ENCODE measurements around the gene CCDC86.
"Not testable (repeated sequence)": the region's sequence is repeated elsewhere in the genome, so short reads cannot be mapped to it uniquely, and the experiment has no call there.

The CCDC86 gene

DNA sequence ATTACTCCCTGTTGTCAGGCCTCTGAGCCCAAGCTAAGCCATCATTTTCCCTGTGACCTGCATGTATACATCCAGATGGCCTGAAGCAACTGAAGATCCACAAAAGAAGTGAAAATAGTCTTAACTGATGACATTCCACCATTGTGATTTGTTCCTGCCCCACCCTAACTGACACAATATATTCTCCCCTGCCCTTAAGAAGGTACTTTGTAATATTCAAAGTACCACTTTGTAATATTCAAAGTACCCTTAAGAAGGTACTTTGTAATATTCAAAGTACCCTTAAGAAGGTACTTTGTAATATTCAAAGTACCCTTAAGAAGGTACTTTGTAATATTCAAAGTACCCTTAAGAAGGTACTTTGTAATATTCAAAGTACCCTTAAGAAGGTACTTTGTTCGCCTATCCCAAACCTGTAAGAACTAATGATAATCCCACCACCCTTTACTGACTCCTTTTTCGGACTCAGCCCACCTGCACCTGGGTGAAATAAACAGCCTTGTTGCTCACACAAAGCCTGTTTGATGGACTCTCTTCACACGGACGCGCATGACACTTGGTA is 18.1 kb upstream of the CCDC86 start:
- not testable (repeated sequence) for H4K8ac ChIP-seq (ENCODE audit: low read depth, low read length)
- WGBS (ENCODE audit: extremely low coverage, insufficient coverage, insufficient read length) = no CpG with 5 or more reads among the region's 5 CpGs

DNA sequence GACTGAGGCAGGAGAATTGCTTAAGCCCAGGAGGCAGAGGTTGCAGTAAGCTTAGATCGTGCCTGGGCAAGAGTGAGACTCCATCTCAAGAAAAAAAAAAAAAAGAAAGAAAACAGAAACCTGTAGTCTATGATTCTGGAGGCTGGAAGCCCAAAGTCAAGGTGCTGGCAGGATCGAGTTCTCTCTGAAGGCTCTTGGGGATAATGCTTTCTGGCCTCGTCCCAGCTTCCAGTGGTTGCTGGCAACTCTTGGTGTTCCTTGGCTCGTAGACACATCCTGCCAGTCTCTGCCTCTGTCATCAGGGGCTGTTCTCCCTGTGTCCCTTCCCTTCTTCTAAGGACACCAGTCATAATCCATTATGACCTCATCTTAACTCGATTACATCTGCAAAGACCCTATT is 16.8 kb upstream of the CCDC86 start:
- Histone ChIP-seq H2AK5ac (ENCODE audit: low read length) (no peak overlapping the region), H2BK12ac (ENCODE audit: low read length) (no peak overlapping the region), H2BK5ac (ENCODE audit: low read depth, low read length, poor library complexity) (no peak overlapping the region), H3K27ac (ENCODE audit: low read depth, low read length) (no peak overlapping the region), H4K8ac (ENCODE audit: low read depth, low read length) (no peak overlapping the region), H3K9me3 (ENCODE audit: insufficient read depth, low read depth, low read length) (no peaks in the 10 kb centered on the region), H3K79me2 (ENCODE audit: control insufficient read depth, insufficient read depth, low read length, poor library complexity) (no peaks in the 10 kb centered on the region), H3K23ac (ENCODE audit: low read length) (no peak overlapping the region), H3K27me3 (ENCODE audit: insufficient read depth, low read length) (no peaks in the 10 kb centered on the region), H3K36me3 (ENCODE audit: control insufficient read depth in 1 of 2, insufficient read depth in 2 of 2, low read length in 2 of 2) (no peaks in the 10 kb centered on the region), H3K18ac (ENCODE audit: low read length) (no peak overlapping the region), H3K79me1 (ENCODE audit: low read length) (peaks cover 2% of the 10 kb centered on the region), H2BK120ac (ENCODE audit: insufficient read depth, low read length, poor library complexity) (no peak overlapping the region), H3K9ac (ENCODE audit: low read length) (no peak overlapping the region), H3K4me3 (ENCODE audit: low read depth, low read length) (no peak overlapping the region), H4K91ac (ENCODE audit: low read depth, low read length) (no peak overlapping the region), H3K4me2 (ENCODE audit: low read length) (no peak overlapping the region), H3K14ac (ENCODE audit: low read length) (no peak overlapping the region), H3K4ac (ENCODE audit: low read depth, low read length) (no peak overlapping the region), H3K4me1 (ENCODE audit: control insufficient read depth in 1 of 2, insufficient read depth in 2 of 2, low read length in 2 of 2) (no peaks in the 10 kb centered on the region), H4K12ac (ENCODE audit: low read depth, low read length) (no peak overlapping the region), H2AFZ (ENCODE audit: insufficient read depth, low read length, poor library complexity) (no peak overlapping the region)
- no CpG with 5 or more reads among the region's 5 CpGs for WGBS (ENCODE audit: extremely low coverage, insufficient coverage, insufficient read length)
- no peak for DNase-seq

More for the DNA sequence above, 18.1 kb upstream of the CCDC86 start:
- not testable (repeated sequence) for H3K36me3 ChIP-seq (ENCODE audit: control insufficient read depth in 1 of 2, insufficient read depth in 2 of 2, low read length in 2 of 2); H3K23ac ChIP-seq (ENCODE audit: low read length); H3K9me3 ChIP-seq (ENCODE audit: insufficient read depth, low read depth, low read length); H3K4ac ChIP-seq (ENCODE audit: low read depth, low read length); H3K9ac ChIP-seq (ENCODE audit: low read length); H3K4me3 ChIP-seq (ENCODE audit: low read depth, low read length); H2BK5ac ChIP-seq (ENCODE audit: low read depth, low read length, poor library complexity); H3K27me3 ChIP-seq (ENCODE audit: insufficient read depth, low read length); H3K27ac ChIP-seq (ENCODE audit: low read depth, low read length); H3K14ac ChIP-seq (ENCODE audit: low read length); H2AK5ac ChIP-seq (ENCODE audit: low read length); DNase-seq; H2BK12ac ChIP-seq (ENCODE audit: low read length); H3K18ac ChIP-seq (ENCODE audit: low read length); H3K79me2 ChIP-seq (ENCODE audit: control insufficient read depth, insufficient read depth, low read length, poor library complexity); H2BK120ac ChIP-seq (ENCODE audit: insufficient read depth, low read length, poor library complexity); H3K4me2 ChIP-seq (ENCODE audit: low read length); H3K4me1 ChIP-seq (ENCODE audit: control insufficient read depth in 1 of 2, insufficient read depth in 2 of 2, low read length in 2 of 2); H3K79me1 ChIP-seq (ENCODE audit: low read length); H4K12ac ChIP-seq (ENCODE audit: low read depth, low read length); H2AFZ ChIP-seq (ENCODE audit: insufficient read depth, low read length, poor library complexity)
- peak overlapping the region; percentile 10 for H4K91ac ChIP-seq (ENCODE audit: low read depth, low read length)

- Histone ChIP-seq H3K36me3 (ENCODE audit: control insufficient read depth in 1 of 2, insufficient read depth in 2 of 2, low read length in 2 of 2) (no peaks in the 10 kb centered on the region), H3K9me3 (ENCODE audit: insufficient read depth, low read depth, low read length) (no peaks in the 10 kb centered on the region), H3K18ac (ENCODE audit: low read length) (no peak overlapping the region), H3K27ac (ENCODE audit: low read depth, low read length) (no peak overlapping the region), H4K91ac (ENCODE audit: low read depth, low read length) (peak overlapping the region; percentile 58), H3K4me3 (ENCODE audit: low read depth, low read length) (no peak overlapping the region), H4K8ac (ENCODE audit: low read depth, low read length) (no peak overlapping the region), H3K4ac (ENCODE audit: low read depth, low read length) (peak overlapping the region; percentile 12), H3K4me2 (ENCODE audit: low read length) (no peak overlapping the region), H3K23ac (ENCODE audit: low read length) (no peak overlapping the region), H2BK120ac (ENCODE audit: insufficient read depth, low read length, poor library complexity) (no peak overlapping the region), H2AFZ (ENCODE audit: insufficient read depth, low read length, poor library complexity) (no peak overlapping the region), H3K79me1 (ENCODE audit: low read length) (peaks cover 2% of the 10 kb centered on the region), H2BK12ac (ENCODE audit: low read length) (no peak overlapping the region), H2BK5ac (ENCODE audit: low read depth, low read length, poor library complexity) (no peak overlapping the region), H2AK5ac (ENCODE audit: low read length) (no peak overlapping the region), H3K14ac (ENCODE audit: low read length) (no peak overlapping the region), H3K79me2 (ENCODE audit: control insufficient read depth, insufficient read depth, low read length, poor library complexity) (no peaks in the 10 kb centered on the region), H3K4me1 (ENCODE audit: control insufficient read depth in 1 of 2, insufficient read depth in 2 of 2, low read length in 2 of 2) (no peaks in the 10 kb centered on the region), H4K12ac (ENCODE audit: low read depth, low read length) (no peak overlapping the region), H3K9ac (ENCODE audit: low read length) (no peak overlapping the region), H3K27me3 (ENCODE audit: insufficient read depth, low read length) (no peaks in the 10 kb centered on the region)
- no peak for DNase-seq
- WGBS (ENCODE audit: extremely low coverage, insufficient coverage, insufficient read length) = no CpG with 5 or more reads among the region's 6 CpGs
Observed at GRCh38 chr11:60825790-60826189, 16.1 kb upstream of the CCDC86 start.

DNA sequence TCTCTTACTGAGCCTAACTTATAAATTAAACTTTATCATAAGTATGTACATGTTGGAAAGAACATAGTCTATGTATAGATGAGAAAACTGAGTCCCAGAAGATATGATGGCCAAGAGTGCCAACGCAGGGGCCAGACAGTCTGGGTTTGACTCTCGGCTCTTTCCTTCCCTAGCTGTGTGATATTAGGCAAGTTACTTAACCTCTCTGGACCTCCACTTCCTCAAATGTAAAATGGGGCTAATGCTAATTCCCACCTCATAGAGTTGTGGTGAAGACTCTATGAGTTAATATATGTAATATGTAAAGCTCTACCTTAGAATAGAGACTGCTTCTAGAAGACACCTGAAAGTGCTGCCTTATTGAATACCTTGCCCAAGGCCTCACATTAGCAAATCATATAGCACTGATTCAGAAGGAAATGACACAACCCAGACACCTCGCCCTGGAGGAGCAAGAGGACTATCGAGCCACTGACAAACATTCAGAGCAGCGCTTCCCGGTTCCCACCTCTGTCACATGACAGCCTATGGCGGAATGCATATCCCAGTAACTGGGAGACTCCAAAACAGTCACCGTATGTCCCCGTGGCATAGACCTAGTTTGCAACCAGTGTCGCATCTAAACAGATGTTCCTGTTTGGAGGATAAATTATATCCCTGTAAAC is 11.3 kb upstream of the CCDC86 start:
- Histone ChIP-seq H3K9me3 (ENCODE audit: insufficient read depth, low read depth, low read length) (no peaks in the 10 kb centered on the region), H3K23ac (ENCODE audit: low read length) (no peak overlapping the region), H3K18ac (ENCODE audit: low read length) (no peak overlapping the region), H3K79me1 (ENCODE audit: low read length) (peaks cover 2% of the 10 kb centered on the region), H3K4me1 (ENCODE audit: control insufficient read depth in 1 of 2, insufficient read depth in 2 of 2, low read length in 2 of 2) (no peaks in the 10 kb centered on the region), H3K4ac (ENCODE audit: low read depth, low read length) (no peak overlapping the region), H3K14ac (ENCODE audit: low read length) (no peak overlapping the region), H3K27me3 (ENCODE audit: insufficient read depth, low read length) (no peaks in the 10 kb centered on the region), H2AK5ac (ENCODE audit: low read length) (no peak overlapping the region), H3K79me2 (ENCODE audit: control insufficient read depth, insufficient read depth, low read length, poor library complexity) (no peaks in the 10 kb centered on the region), H4K12ac (ENCODE audit: low read depth, low read length) (no peak overlapping the region), H4K8ac (ENCODE audit: low read depth, low read length) (no peak overlapping the region), H2BK5ac (ENCODE audit: low read depth, low read length, poor library complexity) (no peak overlapping the region), H2BK120ac (ENCODE audit: insufficient read depth, low read length, poor library complexity) (no peak overlapping the region), H3K9ac (ENCODE audit: low read length) (no peak overlapping the region), H3K4me3 (ENCODE audit: low read depth, low read length) (no peak overlapping the region), H3K27ac (ENCODE audit: low read depth, low read length) (no peak overlapping the region), H3K36me3 (ENCODE audit: control insufficient read depth in 1 of 2, insufficient read depth in 2 of 2, low read length in 2 of 2) (no peaks in the 10 kb centered on the region), H2AFZ (ENCODE audit: insufficient read depth, low read length, poor library complexity) (no peak overlapping the region), H4K91ac (ENCODE audit: low read depth, low read length) (no peak overlapping the region), H3K4me2 (ENCODE audit: low read length) (peak overlapping the region; percentile 28), H2BK12ac (ENCODE audit: low read length) (no peak overlapping the region)
- no CpG with 5 or more reads among the region's 10 CpGs for WGBS (ENCODE audit: extremely low coverage, insufficient coverage, insufficient read length)
- no peak for DNase-seq
